ENCODE results near the gene PSORS1C2.
"Not testable (repeated sequence)": the region's sequence is repeated elsewhere in the genome, so short reads cannot be mapped to it uniquely, and the experiment has no call there.

The PSORS1C2 gene

GRCh38 chr6:31169123-31169857 lies 30.4 kb upstream of the PSORS1C2 start:
- no peak overlapping the region for H3K4me3 ChIP-seq (ENCODE audit: low read depth, low read length)
- DNase-seq (ENCODE audit: low read depth): no peak

GRCh38 chr6:31168606-31169005 lies 29.7 kb upstream of the PSORS1C2 start:
- no peak overlapping the region for H3K4me3 ChIP-seq (ENCODE audit: low read depth, low read length)
- DNase-seq (ENCODE audit: low read depth): no peak

- no peak overlapping the region for H3K4me3 ChIP-seq (ENCODE audit: low read depth, low read length)
- no peak for DNase-seq (ENCODE audit: low read depth)
These were observed 27.1 kb upstream of the PSORS1C2 start for GRCh38 chr6:31165986-31166385.

- H3K4me3 ChIP-seq (ENCODE audit: low read depth, low read length); DNase-seq (ENCODE audit: low read depth): not testable (repeated sequence)
These were observed 26.4 kb upstream of the PSORS1C2 start for GRCh38 chr6:31165064-31165832.

GRCh38 chr6:31164475-31165063 lies 25.7 kb upstream of the PSORS1C2 start:
- DNase-seq (ENCODE audit: low read depth); H3K4me3 ChIP-seq (ENCODE audit: low read depth, low read length): not testable (repeated sequence)

GRCh38 chr6:31163922-31164321 lies 25.1 kb upstream of the PSORS1C2 start:
- DNase-seq (ENCODE audit: low read depth): no peak
- H3K4me3 ChIP-seq (ENCODE audit: low read depth, low read length): no peak overlapping the region

GRCh38 chr6:31162463-31163165 lies 23.7 kb upstream of the PSORS1C2 start:
- DNase-seq (ENCODE audit: low read depth): no peak
- H3K4me3 ChIP-seq (ENCODE audit: low read depth, low read length): no peak overlapping the region

GRCh38 chr6:31161216-31162126 lies 22.6 kb upstream of the PSORS1C2 start:
- no peak overlapping the region for H3K4me3 ChIP-seq (ENCODE audit: low read depth, low read length)
- DNase-seq (ENCODE audit: low read depth): no peak

GRCh38 chr6:31158863-31159855 lies 20.3 kb upstream of the PSORS1C2 start:
- peak overlapping the region; percentile 83 for H3K4me3 ChIP-seq (ENCODE audit: low read depth, low read length)
- DNase-seq (ENCODE audit: low read depth): no peak

GRCh38 chr6:31158140-31158862 lies 19.4 kb upstream of the PSORS1C2 start, which contains the start of gene TCF19:
Gene TCF19 (plus strand): TSS chr6:31158589. CDS start chr6:31159470, 881 bp downstream.
- peak within 1 kb of the TSS; percentile 83 for H3K4me3 ChIP-seq (ENCODE audit: low read depth, low read length)
- peak; percentile 95 for DNase-seq (ENCODE audit: low read depth)

GRCh38 chr6:31157513-31158139 lies 18.8 kb upstream of the PSORS1C2 start, which contains the start of gene CCHCR1:
Gene CCHCR1 (minus strand): TSS chr6:31157802. CDS start chr6:31157600, 202 bp downstream.
- DNase-seq (ENCODE audit: low read depth): no peak
- H3K4me3 ChIP-seq (ENCODE audit: low read depth, low read length): peak within 1 kb of the TSS; percentile 83

- H3K4me3 ChIP-seq (ENCODE audit: low read depth, low read length): no peak overlapping the region
These were observed 17.8 kb upstream of the PSORS1C2 start for GRCh38 chr6:31156641-31157040.

GRCh38 chr6:31154436-31154835 lies 15.6 kb upstream of the PSORS1C2 start:
- DNase-seq (ENCODE audit: low read depth): no peak
- H3K4me3 ChIP-seq (ENCODE audit: low read depth, low read length): no peak overlapping the region

More at GRCh38 chr6:31156641-31157040, 17.8 kb upstream of the PSORS1C2 start:
- DNase-seq (ENCODE audit: low read depth): no peak

- no peak for DNase-seq (ENCODE audit: low read depth)
- no peak overlapping the region for H3K4me3 ChIP-seq (ENCODE audit: low read depth, low read length)
These were observed 13.9 kb upstream of the PSORS1C2 start for GRCh38 chr6:31152781-31153180.

GRCh38 chr6:31149827-31150447 lies 11.1 kb upstream of the PSORS1C2 start:
- H3K4me3 ChIP-seq (ENCODE audit: low read depth, low read length): no peak overlapping the region
- no peak for DNase-seq (ENCODE audit: low read depth)

GRCh38 chr6:31145386-31145785 lies 6.5 kb upstream of the PSORS1C2 start:
- H3K4me3 ChIP-seq (ENCODE audit: low read depth, low read length): no peak overlapping the region
- DNase-seq (ENCODE audit: low read depth): no peak

All from skeletal muscle cell (primary cell).